ENCODE measurements around the gene MARCHF3.

GRCh38 chr5:126918615-126918957 is 111.8 kb downstream of the MARCHF3 start:
- TF ChIP-seq POLR2A (IDR thresholded peaks at IDR 0.05; ENCODE audit: low read depth) (no peak), CTCF (IDR thresholded peaks at IDR 0.05) (no peak), POLR2AphosphoS5 (IDR thresholded peaks at IDR 0.05) (no peak)

Data from esophagus muscularis mucosa (tissue), 3 donors.